Neural cell (in vitro differentiated cells): ENCODE results near the gene PSMD3. TPM values are rescaled to one million over a fixed set of nuclear protein-coding genes. Genes with fewer than 3 reads are reported as not detected.
"Not testable (repeated sequence)": the region's sequence is repeated elsewhere in the genome, so short reads cannot be mapped to it uniquely, and the experiment has no call there.

Source experiments
- H2AFZ ChIP-seq: fragments of 200-600, 300-800 bp; sonication (generic), shearing (Covaris generic); 2 replicates; pipeline ENCODE4 v1.6.0; 2014; ENCODE audit warnings: low read depth, mild to moderate bottlenecking, antibody characterized with exemption, low read length, moderate library complexity
- H3F3A ChIP-seq: fragments of 200-600 bp; shearing (Covaris generic); 2 replicates; pipeline ENCODE4 v1.6.1; 2016; ENCODE audit warnings: mild to moderate bottlenecking, moderate library complexity, mixed read lengths, antibody characterized with exemption, low read length; ENCODE audit not compliant: insufficient read depth, poor library complexity, severe bottlenecking
- H3K27ac ChIP-seq: fragments of 200-600, 300-800 bp; sonication (generic), shearing (Covaris generic); 2 replicates; pipeline ENCODE4 v1.5.1; 2014; ENCODE audit warnings: mild to moderate bottlenecking, low read length, moderate library complexity
- H3K27me3 ChIP-seq: fragments of 300-800, 200-600 bp; sonication (generic), shearing (Covaris generic); 2 replicates; pipeline ENCODE4 v1.6.0; 2014; ENCODE audit warnings: mild to moderate bottlenecking, low read depth, low read length, moderate library complexity; ENCODE audit not compliant: insufficient read depth
- H3K36me3 ChIP-seq: fragments of 300-800, 200-600 bp; sonication (generic), shearing (Covaris generic); 2 replicates; pipeline ENCODE4 v1.5.1; 2014; ENCODE audit warnings: mild to moderate bottlenecking, antibody characterized with exemption, low read length, moderate library complexity; ENCODE audit not compliant: insufficient read depth
- H3K4me2 ChIP-seq: fragments of 300-800, 200-600 bp; sonication (generic), shearing (Covaris generic); 2 replicates; pipeline ENCODE4 v1.6.0; 2014; ENCODE audit warnings: mild to moderate bottlenecking, low read length
- H3K4me3 ChIP-seq: fragments of 300-800, 200-600 bp; sonication (generic), shearing (Covaris generic); 2 replicates; pipeline ENCODE4 v1.5.1; 2014; ENCODE audit warnings: mild to moderate bottlenecking, low read length, moderate library complexity
- H3K79me2 ChIP-seq: fragments of 200-600 bp; shearing (Covaris generic); replicated peaks from 2 replicates; pipeline ENCODE4 v1.6.0; 2014; ENCODE audit warnings: mild to moderate bottlenecking, low read length, moderate library complexity; ENCODE audit not compliant: insufficient read depth
- H3K9ac ChIP-seq: fragments of 300-800, 200-600 bp; sonication (generic), shearing (Covaris generic); 2 replicates; pipeline ENCODE4 v1.6.1; 2016; ENCODE audit warnings: mild to moderate bottlenecking, low read length, mixed read lengths
- H3K9me2 ChIP-seq: fragments of 200-600 bp; shearing (Covaris generic); 2 replicates; pipeline ENCODE4 v1.6.1; 2016; ENCODE audit warnings: mild to moderate bottlenecking, low read length, mixed read lengths; ENCODE audit not compliant: insufficient read depth
- H3K9me3 ChIP-seq: fragments of 200-600, 300-800 bp; sonication (generic), shearing (Covaris generic); 2 replicates; pipeline ENCODE4 v1.6.1; 2016; ENCODE audit warnings: mild to moderate bottlenecking, mixed run types, low read length, moderate library complexity, mixed read lengths
- H4K20me1 ChIP-seq: fragments of 200-600 bp; shearing (Covaris generic); 2 replicates; pipeline ENCODE4 v1.6.1; 2016; ENCODE audit warnings: mild to moderate bottlenecking, mixed run types; ENCODE audit not compliant: insufficient read depth
- EP300 ChIP-seq: fragments of 450-650 bp; conservative IDR thresholded peaks from 2 replicates; pipeline ENCODE4 v1.6.1; 2014; ENCODE audit warnings: antibody characterized with exemption, mild to moderate bottlenecking, moderate library complexity; ENCODE audit not compliant: poor library complexity, severe bottlenecking
- EZH2 ChIP-seq: fragments of 200-600, 300-800 bp; shearing (Covaris generic), sonication (generic); IDR thresholded peaks from 2 replicates; pipeline ENCODE4 v1.6.1; 2014; ENCODE audit warnings: antibody characterized with exemption, low read length, borderline replicate concordance, mild to moderate bottlenecking; ENCODE audit not compliant: insufficient read depth, poor library complexity, severe bottlenecking
- MXI1 ChIP-seq: fragments of 450-650 bp; conservative IDR thresholded peaks from 2 replicates; pipeline ENCODE4 v1.6.1; 2014; ENCODE audit warnings: antibody characterized with exemption, mild to moderate bottlenecking; ENCODE audit not compliant: poor library complexity, severe bottlenecking
- POLR2AphosphoS5 ChIP-seq: IDR thresholded peaks from 2 replicates; pipeline ENCODE4 v1.6.1; 2012
- RAD21 ChIP-seq: fragments of 450-650 bp; conservative IDR thresholded peaks from 2 replicates; pipeline ENCODE4 v1.6.1; 2014; ENCODE audit warnings: antibody characterized with exemption, mild to moderate bottlenecking, moderate library complexity
- SMC3 ChIP-seq: fragments of 450-650 bp; conservative IDR thresholded peaks from 2 replicates; pipeline ENCODE4 v1.6.1; 2014; ENCODE audit warnings: antibody characterized with exemption, mild to moderate bottlenecking, moderate library complexity; ENCODE audit not compliant: poor library complexity
- TAF1 ChIP-seq: IDR thresholded peaks from 2 replicates; pipeline ENCODE4 v1.6.1; 2012; ENCODE audit warnings: low read depth
- polyA plus RNA-seq: library from polyadenylated mRNA; depleted of rRNA; stranded (reverse); fragments of >200 nt; gene quantifications from 2 replicates; pipeline ENCODE4 v1.2.3, GENCODE V29; 2014
- TF ChIP-seq, protein P1 (sequence below): IDR thresholded peaks from 2 replicates; pipeline ENCODE4 v1.6.1; 2012; ENCODE audit warnings: borderline replicate concordance
- TF ChIP-seq, protein P2 (sequence below): fragments of 450-650 bp; IDR thresholded peaks from 2 replicates; pipeline ENCODE4 v1.5.1; 2014; ENCODE audit warnings: antibody characterized with exemption, mild to moderate bottlenecking, moderate library complexity; ENCODE audit not compliant: poor library complexity, severe bottlenecking

Gene PSMD3
- polyA plus RNA-seq, 1 donor from 2014 or later, result 117 TPM

DNA sequence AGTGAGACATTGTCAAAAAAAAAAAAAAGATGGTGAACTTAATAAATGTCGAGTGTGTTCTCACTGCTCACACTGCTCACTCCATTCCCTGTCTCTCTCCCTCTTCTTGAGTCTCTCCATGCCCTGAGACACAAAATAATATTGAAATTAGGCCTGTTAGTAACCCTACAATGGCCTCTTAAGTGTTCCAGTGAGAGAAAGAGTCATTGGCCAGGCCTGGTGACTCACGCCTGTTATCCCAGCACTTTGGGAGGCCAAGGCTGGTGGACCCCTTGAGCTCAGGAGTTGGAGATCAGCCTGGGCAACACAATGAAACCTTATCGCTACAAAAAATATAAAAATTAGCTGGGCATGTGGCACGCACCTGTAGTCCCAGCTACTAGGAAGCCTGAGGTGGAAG lies 18.5 kb downstream of the PSMD3 start:
- Histone ChIP-seq H2AFZ (no peak overlapping the region), H4K20me1 (no peaks in the 10 kb centered on the region), H3K9me2 (no peaks in the 10 kb centered on the region), H3K9me3 (no peaks in the 10 kb centered on the region), H3K27ac (no peak overlapping the region), H3K79me2 (no peaks in the 10 kb centered on the region), H3K4me2 (no peak overlapping the region), H3K4me3 (no peak overlapping the region), H3K36me3 (no peaks in the 10 kb centered on the region), H3F3A (no peaks in the 10 kb centered on the region), H3K27me3 (no peaks in the 10 kb centered on the region), H3K9ac (no peak overlapping the region)
- TF ChIP-seq RAD21 (no peak), POLR2AphosphoS5 (no peak), EZH2 (no peak), TAF1 (no peak), SMC3 (no peak), EP300 (no peak), MXI1 (no peak)
- TF ChIP-seq, protein P1, sequence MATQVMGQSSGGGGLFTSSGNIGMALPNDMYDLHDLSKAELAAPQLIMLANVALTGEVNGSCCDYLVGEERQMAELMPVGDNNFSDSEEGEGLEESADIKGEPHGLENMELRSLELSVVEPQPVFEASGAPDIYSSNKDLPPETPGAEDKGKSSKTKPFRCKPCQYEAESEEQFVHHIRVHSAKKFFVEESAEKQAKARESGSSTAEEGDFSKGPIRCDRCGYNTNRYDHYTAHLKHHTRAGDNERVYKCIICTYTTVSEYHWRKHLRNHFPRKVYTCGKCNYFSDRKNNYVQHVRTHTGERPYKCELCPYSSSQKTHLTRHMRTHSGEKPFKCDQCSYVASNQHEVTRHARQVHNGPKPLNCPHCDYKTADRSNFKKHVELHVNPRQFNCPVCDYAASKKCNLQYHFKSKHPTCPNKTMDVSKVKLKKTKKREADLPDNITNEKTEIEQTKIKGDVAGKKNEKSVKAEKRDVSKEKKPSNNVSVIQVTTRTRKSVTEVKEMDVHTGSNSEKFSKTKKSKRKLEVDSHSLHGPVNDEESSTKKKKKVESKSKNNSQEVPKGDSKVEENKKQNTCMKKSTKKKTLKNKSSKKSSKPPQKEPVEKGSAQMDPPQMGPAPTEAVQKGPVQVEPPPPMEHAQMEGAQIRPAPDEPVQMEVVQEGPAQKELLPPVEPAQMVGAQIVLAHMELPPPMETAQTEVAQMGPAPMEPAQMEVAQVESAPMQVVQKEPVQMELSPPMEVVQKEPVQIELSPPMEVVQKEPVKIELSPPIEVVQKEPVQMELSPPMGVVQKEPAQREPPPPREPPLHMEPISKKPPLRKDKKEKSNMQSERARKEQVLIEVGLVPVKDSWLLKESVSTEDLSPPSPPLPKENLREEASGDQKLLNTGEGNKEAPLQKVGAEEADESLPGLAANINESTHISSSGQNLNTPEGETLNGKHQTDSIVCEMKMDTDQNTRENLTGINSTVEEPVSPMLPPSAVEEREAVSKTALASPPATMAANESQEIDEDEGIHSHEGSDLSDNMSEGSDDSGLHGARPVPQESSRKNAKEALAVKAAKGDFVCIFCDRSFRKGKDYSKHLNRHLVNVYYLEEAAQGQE, result no peak
- TF ChIP-seq, protein P2, sequence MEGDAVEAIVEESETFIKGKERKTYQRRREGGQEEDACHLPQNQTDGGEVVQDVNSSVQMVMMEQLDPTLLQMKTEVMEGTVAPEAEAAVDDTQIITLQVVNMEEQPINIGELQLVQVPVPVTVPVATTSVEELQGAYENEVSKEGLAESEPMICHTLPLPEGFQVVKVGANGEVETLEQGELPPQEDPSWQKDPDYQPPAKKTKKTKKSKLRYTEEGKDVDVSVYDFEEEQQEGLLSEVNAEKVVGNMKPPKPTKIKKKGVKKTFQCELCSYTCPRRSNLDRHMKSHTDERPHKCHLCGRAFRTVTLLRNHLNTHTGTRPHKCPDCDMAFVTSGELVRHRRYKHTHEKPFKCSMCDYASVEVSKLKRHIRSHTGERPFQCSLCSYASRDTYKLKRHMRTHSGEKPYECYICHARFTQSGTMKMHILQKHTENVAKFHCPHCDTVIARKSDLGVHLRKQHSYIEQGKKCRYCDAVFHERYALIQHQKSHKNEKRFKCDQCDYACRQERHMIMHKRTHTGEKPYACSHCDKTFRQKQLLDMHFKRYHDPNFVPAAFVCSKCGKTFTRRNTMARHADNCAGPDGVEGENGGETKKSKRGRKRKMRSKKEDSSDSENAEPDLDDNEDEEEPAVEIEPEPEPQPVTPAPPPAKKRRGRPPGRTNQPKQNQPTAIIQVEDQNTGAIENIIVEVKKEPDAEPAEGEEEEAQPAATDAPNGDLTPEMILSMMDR, result no peak

DNA sequence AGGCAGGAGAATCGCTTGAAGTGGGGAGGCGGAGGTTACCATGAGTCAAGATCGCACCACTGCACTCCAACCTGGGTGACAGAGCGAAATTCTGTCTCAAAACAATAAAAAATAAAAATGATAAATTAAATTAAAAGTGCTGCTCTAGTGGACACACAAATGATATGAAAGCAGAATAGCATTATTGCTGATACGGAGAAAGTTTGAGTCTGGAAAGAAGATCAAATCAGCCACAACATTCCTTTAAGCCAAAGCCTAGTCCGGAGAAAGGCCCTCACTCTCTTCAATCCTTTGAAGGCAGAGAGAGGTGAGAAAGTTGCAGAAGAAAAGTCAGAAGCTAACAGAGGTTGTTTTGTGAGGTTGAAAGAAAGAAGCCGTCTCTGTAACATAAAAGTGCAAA lies 19.6 kb downstream of the PSMD3 start:
- Histone ChIP-seq H3K9me2 (no peaks in the 10 kb centered on the region), H2AFZ (no peak overlapping the region), H3K9ac (no peak overlapping the region), H3F3A (no peaks in the 10 kb centered on the region), H3K4me3 (no peak overlapping the region), H3K27ac (no peak overlapping the region), H3K27me3 (no peaks in the 10 kb centered on the region), H3K9me3 (no peaks in the 10 kb centered on the region), H4K20me1 (no peaks in the 10 kb centered on the region), H3K79me2 (no peaks in the 10 kb centered on the region), H3K36me3 (no peaks in the 10 kb centered on the region), H3K4me2 (no peak overlapping the region)
- no peak for TF ChIP-seq TAF1
- no peak for TF ChIP-seq POLR2AphosphoS5
- TF ChIP-seq SMC3, result no peak
- no peak for TF ChIP-seq EP300

DNA sequence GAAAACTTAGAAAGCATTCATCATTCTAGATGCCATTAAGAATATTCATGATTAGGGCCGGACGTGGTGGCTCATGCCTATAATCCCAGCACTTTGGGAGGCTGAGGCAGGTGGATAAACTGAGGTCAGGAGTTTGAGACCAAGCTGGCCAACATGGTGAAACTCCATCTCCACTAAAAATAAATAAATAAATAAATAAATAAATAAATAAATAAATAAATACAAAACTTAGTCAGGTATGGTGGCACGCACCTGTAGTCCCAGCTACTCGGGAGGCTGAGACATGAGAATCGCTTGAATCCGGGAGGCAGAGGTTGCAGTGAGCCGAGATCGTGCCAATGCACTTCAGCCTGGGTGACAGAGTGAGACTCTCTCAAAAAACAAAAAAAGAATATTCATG lies 20.7 kb downstream of the PSMD3 start:
- not testable (repeated sequence) for H3K79me2 ChIP-seq

More for the DNA sequence above, 20.7 kb downstream of the PSMD3 start:
- not testable (repeated sequence) for H3K4me2 ChIP-seq, H3K9ac ChIP-seq, H3F3A ChIP-seq, H4K20me1 ChIP-seq, H3K27ac ChIP-seq, H3K9me2 ChIP-seq, H3K4me3 ChIP-seq, H3K27me3 ChIP-seq, H3K9me3 ChIP-seq, H3K36me3 ChIP-seq, H2AFZ ChIP-seq
